ENCODE measurements around the gene TEX14. TPM values are rescaled to one million over a fixed set of nuclear protein-coding genes. Genes with fewer than 3 reads are reported as not detected.
"Not testable (repeated sequence)": the region's sequence is repeated elsewhere in the genome, so short reads cannot be mapped to it uniquely, and the experiment has no call there.

TEX14 gene
- total RNA-seq, 4 donors from 2014 or later: under 0.01 to 0.21 TPM; not detected in 2

- no peaks in the 10 kb centered on the region for H3K36me3 ChIP-seq
- DNase-seq (ENCODE audit: low spot score in 2 of 2): no peak
- H3K4me1 ChIP-seq: peaks cover 0 to 5% (median 0%) of the 10 kb centered on the region in 4 donors
- H3K27ac ChIP-seq: no peak overlapping the region
- H3K4me3 ChIP-seq: no peak overlapping the region
- H3K9me3 ChIP-seq: no peaks in the 10 kb centered on the region
- TF ChIP-seq POLR2A (IDR thresholded peaks at IDR 0.05) (no peak), CTCF (IDR thresholded peaks at IDR 0.05) (no peak), EP300 (IDR thresholded peaks at IDR 0.05) (no peak)
- 54 to 68% methylated on average over 1 of the region's 1 CpG for WGBS, 2 donors
- H3K27me3 ChIP-seq: no peaks in the 10 kb centered on the region
These were observed 105.7 kb downstream of the TEX14 start for GRCh38 chr17:58586009-58586644.

GRCh38 chr17:58585554-58585953 lies 106.3 kb downstream of the TEX14 start:
- Histone ChIP-seq H3K36me3 (no peaks in the 10 kb centered on the region), H3K4me3 (no peak overlapping the region), H3K4me1 (peaks cover 0 to 5% (median 0%) of the 10 kb centered on the region in 4 donors), H3K27ac (no peak overlapping the region), H3K27me3 (no peaks in the 10 kb centered on the region), H3K9me3 (no peaks in the 10 kb centered on the region)
- no peak for DNase-seq (ENCODE audit: low spot score in 2 of 2)
- 88 to 89% methylated on average over 10 of the region's 10 CpGs for WGBS, 2 donors
- TF ChIP-seq POLR2A (IDR thresholded peaks at IDR 0.05) (no peak), CTCF (IDR thresholded peaks at IDR 0.05) (no peak), EP300 (IDR thresholded peaks at IDR 0.05) (no peak)

DNA sequence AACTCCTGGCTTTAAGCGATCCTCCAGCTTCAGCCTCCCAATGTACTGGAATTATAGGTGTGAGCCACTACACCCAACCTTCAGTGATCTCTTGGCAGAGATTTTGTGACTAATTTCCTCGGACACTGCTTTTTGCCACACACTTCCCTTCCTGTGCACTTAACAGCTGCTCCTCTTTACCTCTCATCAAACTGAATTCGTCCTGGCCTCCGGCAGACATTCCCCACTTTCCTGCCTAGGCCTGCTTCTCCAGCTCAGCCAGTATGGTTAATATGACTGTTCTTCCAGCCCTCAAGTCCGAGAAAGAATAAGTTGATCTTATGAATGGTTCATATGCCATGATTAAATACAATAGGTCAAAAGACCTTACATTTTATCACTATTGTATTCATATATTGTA lies 108.4 kb downstream of the TEX14 start:
- Histone ChIP-seq H3K27ac (no peak overlapping the region), H3K4me1 (peaks cover 0 to 5% (median 0%) of the 10 kb centered on the region in 4 donors)
- 82 to 83% methylated on average over 5 of the region's 5 CpGs for WGBS, 2 donors

DNA sequence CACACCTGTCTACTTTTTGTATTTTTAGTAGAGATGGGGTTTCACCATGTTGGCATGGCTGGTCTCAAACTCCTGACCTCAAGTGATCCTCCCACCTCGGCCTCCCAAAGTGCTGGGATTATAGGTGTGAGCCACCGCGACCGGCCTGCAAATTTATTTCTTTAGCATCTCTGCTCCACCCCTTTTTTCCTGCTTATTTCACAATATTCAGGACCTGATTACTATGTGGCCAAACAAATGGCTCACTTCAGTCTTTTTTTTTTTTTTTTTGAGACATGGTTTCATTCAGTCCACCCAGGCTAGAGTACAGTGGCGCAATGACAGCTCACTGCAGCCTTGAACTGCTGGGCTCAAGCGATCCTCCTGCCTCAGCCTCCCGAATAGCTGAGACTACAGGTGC lies 109.1 kb downstream of the TEX14 start:
- 89 to 93% methylated on average over 7 of the region's 7 CpGs for WGBS, 2 donors
- not testable (repeated sequence) for H3K4me1 ChIP-seq; H3K36me3 ChIP-seq; H3K9me3 ChIP-seq; H3K27me3 ChIP-seq; H3K4me3 ChIP-seq; DNase-seq (ENCODE audit: low spot score in 2 of 2); H3K27ac ChIP-seq

More for the DNA sequence above, 108.4 kb downstream of the TEX14 start:
- H3K4me3 ChIP-seq: no peak overlapping the region
- H3K9me3 ChIP-seq: no peaks in the 10 kb centered on the region
- H3K27me3 ChIP-seq: no peaks in the 10 kb centered on the region
- TF ChIP-seq CTCF (IDR thresholded peaks at IDR 0.05) (no peak), EP300 (IDR thresholded peaks at IDR 0.05) (no peak), POLR2A (IDR thresholded peaks at IDR 0.05) (no peak)
- no peak for DNase-seq (ENCODE audit: low spot score in 2 of 2)
- no peaks in the 10 kb centered on the region for H3K36me3 ChIP-seq

DNA sequence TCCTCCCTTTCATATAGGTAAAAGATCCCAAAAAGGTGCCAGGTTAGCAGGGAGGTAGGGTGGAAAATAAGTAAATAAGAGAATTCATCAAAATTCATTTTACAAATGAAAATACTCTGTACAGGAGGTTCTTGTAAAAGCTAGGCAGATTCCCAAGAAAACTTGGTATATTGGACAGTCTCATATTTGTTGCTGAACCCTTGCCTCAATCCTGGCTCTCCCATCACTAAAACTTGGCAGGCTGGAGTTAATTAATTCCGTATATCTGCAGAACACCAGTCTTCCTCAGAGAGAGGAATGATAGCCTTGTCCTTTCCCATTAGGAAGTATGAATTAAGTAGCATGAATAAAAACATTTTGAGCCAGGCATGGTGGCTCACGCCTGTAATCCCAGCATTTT lies 111.2 kb downstream of the TEX14 start:
- TF ChIP-seq POLR2A (IDR thresholded peaks at IDR 0.05) (no peak), EP300 (IDR thresholded peaks at IDR 0.05) (no peak), CTCF (IDR thresholded peaks at IDR 0.05) (no peak)
- no peak for DNase-seq (ENCODE audit: low spot score in 2 of 2)
- 74 to 85% methylated on average over 2 of the region's 2 CpGs for WGBS, 2 donors

More for the DNA sequence above, 111.2 kb downstream of the TEX14 start:
- H3K4me1 ChIP-seq: peaks cover 0 to 23% (median 8%) of the 10 kb centered on the region in 4 donors
- no peaks in the 10 kb centered on the region for H3K36me3 ChIP-seq
- H3K4me3 ChIP-seq: no peak overlapping the region
- no peaks in the 10 kb centered on the region for H3K9me3 ChIP-seq
- no peaks in the 10 kb centered on the region for H3K27me3 ChIP-seq
- H3K27ac ChIP-seq: no peak overlapping the region
